Peyer's patch (tissue), 4 donors: Measurements from ENCODE around the gene AGBL5. TPM values are rescaled to one million over a fixed set of nuclear protein-coding genes. Genes with fewer than 3 reads are reported as not detected.

Experiments
- DNase-seq, 3 donors: peaks; one replicate each; pipeline ENCODE4 v3.0.0-alpha.2; 2017 to 2019
- H3K27ac ChIP-seq, 4 donors: fragments of 200-600 bp; sonication (generic); one replicate each; pipeline ENCODE4 v1.5.1; 2016 to 2019
- H3K27me3 ChIP-seq, 2 donors: fragments of 200-600 bp; sonication (generic); one replicate each; pipeline ENCODE4 v1.5.1; 2019
- H3K36me3 ChIP-seq, 3 donors: fragments of 200-600 bp; sonication (generic); one replicate each; pipeline ENCODE4 v1.5.1; 2016 to 2019
- H3K4me1 ChIP-seq, 4 donors: fragments of 200-600 bp; sonication (generic); one replicate each; pipeline ENCODE4 v1.5.1; 2016 to 2019
- H3K4me3 ChIP-seq, 4 donors: fragments of 200-600 bp; sonication (generic); 1 replicate in 3 of 4; 2 replicates in 1 of 4; pipeline ENCODE4 v1.5.1; 2016 to 2019; ENCODE audit warnings: mild to moderate bottlenecking in 1 of 4
- H3K9me3 ChIP-seq, 4 donors: fragments of 200-600 bp; sonication (generic); one replicate each; pipeline ENCODE4 v1.5.1; 2016 to 2019; ENCODE audit warnings: mild to moderate bottlenecking in 1 of 4
- CTCF ChIP-seq, 6 experiments: fragments of 450-650 bp in 4 of 6; fragments of 200-600 bp in 2 of 6; sonication (generic) in 1 of 6; IDR thresholded peaks; one replicate each; pipeline ENCODE4 v1.5.1; 2017 to 2019; ENCODE audit warnings: antibody characterized with exemption in 6 of 6, mild to moderate bottlenecking in 3 of 6, moderate library complexity in 1 of 6
- POLR2A ChIP-seq, 2 donors: fragments of 450-650 bp; IDR thresholded peaks; one replicate each; pipeline ENCODE4 v1.5.1; 2017; ENCODE audit warnings: antibody characterized with exemption in 2 of 2, mild to moderate bottlenecking in 2 of 2, moderate library complexity in 2 of 2
- total RNA-seq, 4 donors: library from RNA; depleted of rRNA; stranded (reverse); fragments of >200 nt; gene quantifications; one replicate each; pipeline ENCODE4 v1.1.0, GENCODE V29; 2016

Gene AGBL5
- total RNA-seq, 4 donors from 2014 or later, result 7.5 to 18.2 (median 12.3) TPM

- no peaks in the 10 kb centered on the region for H3K27me3 ChIP-seq
- DNase-seq, result no peak
- no peaks in the 10 kb centered on the region for H3K9me3 ChIP-seq
- no peak for TF ChIP-seq CTCF (IDR thresholded peaks at IDR 0.05)
- TF ChIP-seq POLR2A (IDR thresholded peaks at IDR 0.05), result no peak
- H3K27ac ChIP-seq, result peak overlapping the region; percentile 3 to 90 (median 80)
- no peaks in the 10 kb centered on the region for H3K36me3 ChIP-seq
- H3K4me1 ChIP-seq, result peaks cover 3 to 61% (median 13%) of the 10 kb centered on the region in 4 donors
- H3K4me3 ChIP-seq, result no peak overlapping the region
Observed at GRCh38 chr2:27081984-27082772, 30.7 kb downstream of the AGBL5 start.

- H3K4me3 ChIP-seq, result no peak overlapping the region
- H3K27ac ChIP-seq, result peak overlapping the region in 2 of 4 donors; percentile 3 to 82
- H3K4me1 ChIP-seq, result peaks cover 3 to 61% (median 15%) of the 10 kb centered on the region in 4 donors
- TF ChIP-seq POLR2A (IDR thresholded peaks at IDR 0.05) (no peak), CTCF (IDR thresholded peaks at IDR 0.05) (no peak)
- no peaks in the 10 kb centered on the region for H3K9me3 ChIP-seq
- no peaks in the 10 kb centered on the region for H3K36me3 ChIP-seq
- no peak for DNase-seq
- H3K27me3 ChIP-seq, result no peaks in the 10 kb centered on the region
Observed at GRCh38 chr2:27082773-27083409, 31.4 kb downstream of the AGBL5 start.

DNA sequence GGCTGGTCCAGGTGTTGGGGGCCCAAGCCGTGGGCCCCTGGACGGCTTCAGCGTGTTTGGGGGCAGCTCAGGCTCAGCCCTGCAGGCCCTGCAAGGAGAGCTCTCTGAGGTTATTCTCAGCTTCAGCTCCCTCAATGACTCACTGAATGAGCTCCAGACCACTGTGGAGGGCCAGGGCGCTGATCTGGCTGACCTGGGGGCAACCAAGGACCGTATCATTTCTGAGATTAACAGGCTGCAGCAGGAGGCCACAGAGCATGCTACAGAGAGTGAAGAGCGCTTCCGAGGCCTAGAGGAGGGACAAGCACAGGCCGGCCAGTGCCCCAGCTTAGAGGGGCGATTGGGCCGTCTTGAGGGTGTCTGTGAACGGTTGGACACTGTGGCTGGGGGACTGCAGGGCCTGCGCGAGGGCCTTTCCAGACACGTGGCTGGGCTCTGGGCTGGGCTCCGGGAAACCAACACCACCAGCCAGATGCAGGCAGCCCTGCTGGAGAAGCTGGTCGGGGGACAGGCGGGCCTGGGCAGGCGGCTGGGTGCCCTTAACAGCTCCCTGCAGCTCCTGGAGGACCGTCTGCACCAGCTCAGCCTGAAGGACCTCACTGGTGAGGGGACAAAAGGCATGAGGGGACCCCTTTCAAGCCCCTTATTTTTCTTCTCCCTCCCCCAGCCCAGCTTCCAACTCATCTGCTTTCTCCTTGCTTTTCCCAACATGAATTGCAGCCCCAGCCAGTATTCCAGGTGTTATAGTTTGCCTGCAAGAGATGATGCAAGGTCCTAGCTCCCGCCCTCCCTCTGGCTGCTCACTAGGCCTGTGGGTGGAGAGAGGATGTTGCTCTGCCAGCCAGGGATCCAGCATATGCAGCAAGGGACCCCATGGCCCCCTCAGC is 32.2 kb downstream of the AGBL5 start:
- Histone ChIP-seq H3K36me3 (no peaks in the 10 kb centered on the region), H3K9me3 (no peaks in the 10 kb centered on the region), H3K4me1 (peaks cover 3 to 61% (median 15%) of the 10 kb centered on the region in 4 donors), H3K27ac (no peak overlapping the region), H3K4me3 (no peak overlapping the region), H3K27me3 (no peaks in the 10 kb centered on the region)
- TF ChIP-seq CTCF (IDR thresholded peaks at IDR 0.05) (no peak), POLR2A (IDR thresholded peaks at IDR 0.05) (no peak)
- DNase-seq, result no peak

DNA sequence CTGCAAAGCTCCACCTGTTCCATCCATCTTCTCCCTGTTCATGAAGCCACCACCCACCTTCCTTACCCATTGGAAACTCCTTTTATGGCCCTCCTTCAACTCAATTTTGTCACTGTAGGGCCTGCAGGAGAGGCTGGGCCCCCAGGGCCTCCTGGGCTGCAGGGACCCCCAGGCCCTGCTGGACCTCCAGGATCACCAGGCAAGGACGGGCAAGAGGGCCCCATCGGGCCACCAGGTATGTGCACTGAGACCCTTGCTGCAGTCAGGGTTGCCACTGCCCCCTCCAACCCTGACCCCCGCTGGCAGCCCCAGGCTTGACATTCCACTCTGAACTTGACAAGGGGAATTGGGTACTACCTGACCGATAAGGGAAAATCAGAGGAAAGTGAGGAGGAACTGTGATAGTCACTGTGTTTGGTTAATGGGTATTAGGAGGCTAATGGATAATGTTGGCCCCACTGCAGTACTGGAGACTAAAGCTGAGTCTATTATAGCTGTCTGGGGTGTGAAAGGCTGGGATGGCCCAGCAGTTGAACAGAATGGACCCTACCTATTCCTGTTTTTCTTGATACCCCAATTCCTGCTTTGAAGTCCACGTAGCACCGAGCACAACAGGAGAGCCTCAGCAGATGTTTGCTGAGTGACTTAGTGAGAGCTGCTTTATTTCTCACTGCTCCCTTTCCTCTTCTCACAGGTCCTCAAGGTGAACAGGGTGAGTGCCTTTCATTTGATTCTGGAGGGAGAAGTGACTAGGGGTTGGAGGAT is 33.0 kb downstream of the AGBL5 start:
- Histone ChIP-seq H3K27ac (peak overlapping the region in 2 of 4 donors; percentile 81 to 93), H3K9me3 (no peaks in the 10 kb centered on the region), H3K27me3 (no peaks in the 10 kb centered on the region), H3K36me3 (no peaks in the 10 kb centered on the region), H3K4me1 (peaks cover 3 to 61% (median 15%) of the 10 kb centered on the region in 4 donors), H3K4me3 (no peak overlapping the region)
- DNase-seq, result no peak
- TF ChIP-seq CTCF (IDR thresholded peaks at IDR 0.05) (no peak), POLR2A (IDR thresholded peaks at IDR 0.05) (no peak)
